K562 (cell line): ENCODE measurements around the gene RNF113B. TPM values are rescaled to one million over a fixed set of nuclear protein-coding genes. Genes with fewer than 3 reads are reported as not detected.

ENCODE experiments used
- ATAC-seq: fragments of 200-7000 bp; cut with Tn5 transposase; 3 replicates; pipeline ENCODE4 v1.9.1; 2020; ENCODE audit warnings: moderate library complexity
- BruUV-seq: library from RNA; stranded (reverse); fragments of 400-500 nt; replicated peaks from 2 replicates; lab custom pipeline; 2021; lab: Mats Ljungman, UMichigan
- CTCF ChIA-PET: fragments of 300-600 bp; formaldehyde crosslinking; extraction: SDS; loops from one replicate; lab custom pipeline; 2021; ENCODE audit warnings: low intra/inter-chr PET ratio; lab: Yijun Ruan, JAX
- POLR2A ChIA-PET: fragments of 300-600, 350-650 bp; sonication (Branson Sonifier 250); formaldehyde crosslinking; extraction: SDS; loops from one replicate; lab custom pipeline; 2021; ENCODE audit warnings: antibody characterized with exemption, inconsistent platforms; lab: Yijun Ruan, JAX
- DNase-seq, 4 experiments: peaks; one replicate each; pipeline versions ENCODE4 v3.0.0 to v3.0.0-alpha.2; 2011 to 2018; ENCODE audit warnings: low spot score in 3 of 4, mixed read lengths in 3 of 4; ENCODE audit errors: extremely low read depth in 1 of 4
- FAIRE-seq: peaks from 2 replicates; lab custom pipeline; 2011; peaks lifted over from hg19 to GRCh38; lab: Jason Lieb, UNC
- H2AFZ ChIP-seq: 2 replicates; pipeline ENCODE4 v1.6.0; 2011; ENCODE audit warnings: low read depth, low read length, control low read depth, inconsistent platforms
- H3K27ac ChIP-seq: fragments of 200-600 bp; 3 replicates; pipeline ENCODE4 v1.8.0; 2011; ENCODE audit warnings: low read depth, mild to moderate bottlenecking, control low read depth, inconsistent platforms, low read length, moderate library complexity, mixed read lengths; ENCODE audit errors: extremely low read depth
- H3K27me3 ChIP-seq, 2 experiments: fragments of 300-600 bp in 1 of 2; 2 replicates in 1 of 2; 3 replicates in 1 of 2; pipeline versions ENCODE4 v1.6.0 to v1.8.0; 2011; ENCODE audit warnings: inconsistent platforms in 2 of 2, low read length in 2 of 2, mild to moderate bottlenecking in 1 of 2, mixed read lengths in 1 of 2, moderate library complexity in 1 of 2; ENCODE audit not compliant: control insufficient read depth in 2 of 2, insufficient read depth in 2 of 2
- H3K36me3 ChIP-seq: fragments of 300-600 bp; 3 replicates; pipeline ENCODE4 v1.8.0; 2011; ENCODE audit warnings: mild to moderate bottlenecking, low read length, inconsistent platforms; ENCODE audit not compliant: control insufficient read depth, insufficient read depth
- H3K4me1 ChIP-seq, 2 experiments: fragments of 200-600 bp in 1 of 2; replicated peaks in 1 of 2; 2 replicates in 1 of 2; 3 replicates in 1 of 2; pipeline versions ENCODE4 v1.5.1 to v1.8.0; 2011; ENCODE audit warnings: inconsistent platforms in 2 of 2, low read length in 2 of 2, mild to moderate bottlenecking in 1 of 2, mixed read lengths in 1 of 2, moderate library complexity in 1 of 2; ENCODE audit not compliant: control insufficient read depth in 2 of 2, insufficient read depth in 2 of 2
- H3K4me2 ChIP-seq: 2 replicates; pipeline ENCODE4 v1.6.1; 2011; ENCODE audit warnings: low read length, control low read depth, inconsistent platforms, mixed read lengths; ENCODE audit not compliant: insufficient read depth
- H3K4me3 ChIP-seq: fragments of 200-600 bp; sonication (generic), shearing (Covaris generic); 2 replicates; pipeline ENCODE4 v1.5.1; 2016; ENCODE audit warnings: control low read depth, inconsistent platforms
- H3K79me2 ChIP-seq: fragments of 200-600 bp; 3 replicates; pipeline ENCODE4 v1.8.0; 2011; ENCODE audit warnings: low read length, inconsistent platforms; ENCODE audit not compliant: control insufficient read depth, insufficient read depth
- H3K9ac ChIP-seq, 2 experiments: 2 replicates each; pipeline versions ENCODE4 v1.6.0 to v1.6.1; 2011; ENCODE audit warnings: low read depth in 2 of 2, low read length in 2 of 2, control low read depth in 1 of 2, inconsistent platforms in 1 of 2, mild to moderate bottlenecking in 1 of 2, mixed read lengths in 1 of 2; ENCODE audit not compliant: insufficient read depth in 1 of 2
- H3K9me1 ChIP-seq: one replicate; pipeline ENCODE4 v1.6.0; 2011; ENCODE audit warnings: inconsistent platforms, mild to moderate bottlenecking, low read length, moderate library complexity; ENCODE audit not compliant: control insufficient read depth, insufficient read depth
- H3K9me3 ChIP-seq: replicated peaks from 2 replicates; pipeline ENCODE4 v1.5.1; 2011; ENCODE audit warnings: low read depth, low read length, inconsistent platforms; ENCODE audit not compliant: control insufficient read depth, insufficient read depth
- H4K20me1 ChIP-seq: replicated peaks from 2 replicates; pipeline ENCODE4 v1.6.1; 2011; ENCODE audit warnings: low read length, inconsistent platforms, mixed read lengths; ENCODE audit not compliant: control insufficient read depth, insufficient read depth
- CCAR2 ChIP-seq: fragments of 200-400 bp; formaldehyde crosslinking; IDR thresholded peaks from 2 replicates; pipeline ENCODE4 v1.6.1; 2017; ENCODE audit warnings: mild to moderate bottlenecking, low read depth, low read length
- CHD4 ChIP-seq: fragments of 200-600 bp; sonication (generic); IDR thresholded peaks from 3 replicates; pipeline ENCODE4 v1.6.1; 2012; ENCODE audit warnings: low read depth, mild to moderate bottlenecking, mixed read lengths, low read length, inconsistent platforms; ENCODE audit not compliant: insufficient read depth, insufficient replicate concordance, poor library complexity, severe bottlenecking
- FOXJ2 ChIP-seq: fragments of 200-800 bp; sonication (Bioruptor generic); IDR thresholded peaks from 2 replicates; pipeline ENCODE4 v1.6.1; 2016; ENCODE audit warnings: missing genetic modification characterization, missing compliant biosample characterization
- MAFF ChIP-seq: IDR thresholded peaks from 2 replicates; pipeline ENCODE4 v1.6.1; 2012; ENCODE audit warnings: low read length, improper control_type of control experiment
- NFRKB ChIP-seq: fragments of 450-650 bp; IDR thresholded peaks from 2 replicates; pipeline ENCODE4 v1.6.1; 2016; ENCODE audit warnings: low read depth
- PHB2 ChIP-seq: fragments of 450-650 bp; IDR thresholded peaks from 2 replicates; pipeline ENCODE4 v1.6.1; 2017; ENCODE audit warnings: low read depth
- PURB ChIP-seq: sonication (generic); formaldehyde crosslinking; IDR thresholded peaks from 2 replicates; pipeline ENCODE4 v1.9.0; 2021; ENCODE audit warnings: low read depth, mild to moderate bottlenecking, missing genetic modification reagents
- SRF ChIP-seq, 2 experiments: fragments of 250-450, 450-650 bp in 1 of 2; sonication (Bioruptor Pico) in 1 of 2; sonication (generic) in 1 of 2; formaldehyde crosslinking; IDR thresholded peaks; 2 replicates each; pipeline versions ENCODE4 v1.5.0 to v1.5.1; 2020 to 2022; ENCODE audit warnings: mild to moderate bottlenecking in 1 of 2, missing genetic modification reagents in 1 of 2
- TCF7L2 ChIP-seq: fragments of 150-350 bp; IDR thresholded peaks from 2 replicates; pipeline ENCODE4 v1.6.1; 2016; ENCODE audit warnings: low read depth, mild to moderate bottlenecking, low read length, moderate library complexity
- ZNF165 ChIP-seq: fragments of 250-450 bp; sonication (Bioruptor Pico); IDR thresholded peaks from 2 replicates; pipeline ENCODE4 v1.4.0; 2020; ENCODE audit warnings: borderline replicate concordance
- ZNF184 ChIP-seq: sonication (generic); formaldehyde crosslinking; IDR thresholded peaks from 2 replicates; pipeline ENCODE4 v1.5.0; 2020; ENCODE audit warnings: missing genetic modification reagents
- ZNF324 ChIP-seq: fragments of 250-450 bp; sonication (Bioruptor Pico); IDR thresholded peaks from 2 replicates; pipeline ENCODE4 v1.4.0; 2020; ENCODE audit warnings: mild to moderate bottlenecking
- ZSCAN32 ChIP-seq: fragments of 450-650 bp; formaldehyde crosslinking; IDR thresholded peaks from 2 replicates; pipeline ENCODE4 v1.4.0; 2020; ENCODE audit warnings: mild to moderate bottlenecking, moderate library complexity
- WGBS: fragments of 100-300 bp; shearing (Covaris generic); methylation state at CpG from one replicate; pipeline ENCODE4 v1.1.6; 2016; ENCODE audit warnings: low coverage, mixed read lengths; ENCODE audit not compliant: insufficient coverage; ENCODE audit errors: missing lambda C conversion rate; 5-methylcytosine and 5-hydroxymethylcytosine counted together
- in situ Hi-C: fragments of 300-500 bp; cut with MboI; formaldehyde crosslinking; loops from 4 replicates; pipeline ENCODE4 v1.15.0; 2018; ENCODE audit warnings: inconsistent platforms, mixed read lengths
- intact Hi-C: fragments of 100-400 bp; cut with micrococcal nuclease; formaldehyde crosslinking; loops from 2 replicates; pipeline ENCODE4 v1.14.2; 2022
- polyA plus RNA-seq, 8 experiments: library from polyadenylated mRNA; depleted of rRNA in 4 of 8; stranded (reverse) in 5 of 8; unstranded in 3 of 8; fragments of >200 nt; fragmentation: Nextera tagmentation in 2 of 8; fragmentation: Illumina TruSeq in 1 of 8; extraction: Ambion mirVana in 2 of 8; extraction: Trizol in 1 of 8; gene quantifications; 2 replicates each; pipeline versions ENCODE4 v1.2.1 to v1.2.3, GENCODE V29; 2011 to 2014; ENCODE audit warnings: inconsistent platforms in 1 of 8, missing spikeins in 1 of 8
- total RNA-seq, 7 experiments: library from RNA; depleted of rRNA in 6 of 7; stranded (reverse); fragments of >200 nt in 6 of 7; fragmentation: Illumina TruSeq in 2 of 7; extraction: Trizol in 2 of 7; gene quantifications; 2 replicates each; pipeline versions ENCODE4 v1.2.1 to v1.2.3, GENCODE V29; 2011 to 2021; ENCODE audit warnings: low replicate concordance in 1 of 7
- TF ChIP-seq, protein P1 (sequence below): fragments of 250-450 bp; sonication (Bioruptor Pico); IDR thresholded peaks from 2 replicates; pipeline ENCODE4 v1.4.0; 2020
- TF ChIP-seq, protein P2 (sequence below): fragments of 250-450 bp; sonication (Bioruptor Pico); IDR thresholded peaks from 2 replicates; pipeline ENCODE4 v1.5.0; 2021; ENCODE audit warnings: mild to moderate bottlenecking, borderline replicate concordance

Gene RNF113B
- total and polyA plus RNA-seq, 9 of the 15 experiments (the other 6 are each of a cell fraction or from before 2014, with no cell fraction given) = 0.09 TPM; not detected in 8

DNA sequence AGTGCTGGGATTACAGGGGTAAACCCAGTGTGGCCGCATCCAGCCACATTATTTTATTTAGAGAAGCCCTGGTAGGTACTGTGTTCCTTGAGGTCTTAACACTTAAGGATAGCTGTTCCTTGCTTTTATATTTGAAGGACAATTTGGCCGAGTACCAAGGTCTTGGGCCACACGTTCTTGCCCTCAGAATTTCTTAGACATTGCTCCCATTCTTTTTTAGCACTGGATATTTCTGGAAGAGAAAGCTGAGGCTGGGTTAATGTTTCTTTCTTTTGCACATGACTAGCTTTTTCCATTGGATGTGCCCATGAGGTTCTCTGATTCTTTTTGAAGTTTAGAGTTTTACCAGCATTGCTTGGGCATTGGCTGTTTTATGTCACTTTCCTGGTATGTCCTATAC, 5.5 kb upstream of the RNF113B start (continued):
- no peak for TF ChIP-seq SRF (CRISPR knock-in tag; IDR thresholded peaks at IDR 0.05)
- TF ChIP-seq, protein P1, sequence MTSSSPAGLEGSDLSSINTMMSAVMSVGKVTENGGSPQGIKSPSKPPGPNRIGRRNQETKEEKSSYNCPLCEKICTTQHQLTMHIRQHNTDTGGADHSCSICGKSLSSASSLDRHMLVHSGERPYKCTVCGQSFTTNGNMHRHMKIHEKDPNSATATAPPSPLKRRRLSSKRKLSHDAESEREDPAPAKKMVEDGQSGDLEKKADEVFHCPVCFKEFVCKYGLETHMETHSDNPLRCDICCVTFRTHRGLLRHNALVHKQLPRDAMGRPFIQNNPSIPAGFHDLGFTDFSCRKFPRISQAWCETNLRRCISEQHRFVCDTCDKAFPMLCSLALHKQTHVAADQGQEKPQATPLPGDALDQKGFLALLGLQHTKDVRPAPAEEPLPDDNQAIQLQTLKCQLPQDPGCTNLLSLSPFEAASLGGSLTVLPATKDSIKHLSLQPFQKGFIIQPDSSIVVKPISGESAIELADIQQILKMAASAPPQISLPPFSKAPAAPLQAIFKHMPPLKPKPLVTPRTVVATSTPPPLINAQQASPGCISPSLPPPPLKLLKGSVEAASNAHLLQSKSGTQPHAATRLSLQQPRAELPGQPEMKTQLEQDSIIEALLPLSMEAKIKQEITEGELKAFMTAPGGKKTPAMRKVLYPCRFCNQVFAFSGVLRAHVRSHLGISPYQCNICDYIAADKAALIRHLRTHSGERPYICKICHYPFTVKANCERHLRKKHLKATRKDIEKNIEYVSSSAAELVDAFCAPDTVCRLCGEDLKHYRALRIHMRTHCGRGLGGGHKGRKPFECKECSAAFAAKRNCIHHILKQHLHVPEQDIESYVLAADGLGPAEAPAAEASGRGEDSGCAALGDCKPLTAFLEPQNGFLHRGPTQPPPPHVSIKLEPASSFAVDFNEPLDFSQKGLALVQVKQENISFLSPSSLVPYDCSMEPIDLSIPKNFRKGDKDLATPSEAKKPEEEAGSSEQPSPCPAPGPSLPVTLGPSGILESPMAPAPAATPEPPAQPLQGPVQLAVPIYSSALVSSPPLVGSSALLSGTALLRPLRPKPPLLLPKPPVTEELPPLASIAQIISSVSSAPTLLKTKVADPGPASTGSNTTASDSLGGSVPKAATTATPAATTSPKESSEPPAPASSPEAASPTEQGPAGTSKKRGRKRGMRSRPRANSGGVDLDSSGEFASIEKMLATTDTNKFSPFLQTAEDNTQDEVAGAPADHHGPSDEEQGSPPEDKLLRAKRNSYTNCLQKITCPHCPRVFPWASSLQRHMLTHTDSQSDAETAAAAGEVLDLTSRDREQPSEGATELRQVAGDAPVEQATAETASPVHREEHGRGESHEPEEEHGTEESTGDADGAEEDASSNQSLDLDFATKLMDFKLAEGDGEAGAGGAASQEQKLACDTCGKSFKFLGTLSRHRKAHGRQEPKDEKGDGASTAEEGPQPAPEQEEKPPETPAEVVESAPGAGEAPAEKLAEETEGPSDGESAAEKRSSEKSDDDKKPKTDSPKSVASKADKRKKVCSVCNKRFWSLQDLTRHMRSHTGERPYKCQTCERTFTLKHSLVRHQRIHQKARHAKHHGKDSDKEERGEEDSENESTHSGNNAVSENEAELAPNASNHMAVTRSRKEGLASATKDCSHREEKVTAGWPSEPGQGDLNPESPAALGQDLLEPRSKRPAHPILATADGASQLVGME = no peak

DNA sequence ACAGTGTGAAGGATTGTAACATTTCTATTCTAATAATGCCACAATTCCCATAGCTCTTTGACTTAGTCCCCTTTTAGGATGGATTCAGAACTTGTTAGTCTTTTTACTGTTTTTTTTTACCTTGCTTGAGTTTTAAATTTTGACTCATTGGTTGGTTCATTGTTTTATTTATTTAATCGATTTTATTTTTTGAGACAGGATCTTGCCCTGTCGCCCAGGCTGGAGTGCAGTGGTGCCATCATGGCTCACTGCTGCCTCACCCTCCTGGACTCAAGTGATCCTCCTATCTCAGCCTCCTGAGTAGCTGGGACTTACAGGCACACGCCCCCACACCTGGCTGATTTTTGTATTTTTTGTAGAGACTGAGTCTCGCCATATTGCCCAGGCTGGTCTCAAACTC, 5.1 kb upstream of the RNF113B start:
- Histone ChIP-seq H3K79me2 (no peaks in the 10 kb centered on the region), H3K9ac (no peak overlapping the region), H3K4me3 (no peak overlapping the region), H3K27me3 (peaks cover 0 to 7% of the 10 kb centered on the region in 2 experiments; a peak in 3 of 5 replicates), H3K36me3 (no peaks in the 10 kb centered on the region), H2AFZ (no peak overlapping the region), H4K20me1 (no peaks in the 10 kb centered on the region), H3K9me3 (no peaks in the 10 kb centered on the region), H3K27ac (no peak overlapping the region), H3K4me1 (no peaks in the 10 kb centered on the region; a peak in 1 of 5 replicates), H3K4me2 (no peak overlapping the region), H3K9me1 (no peaks in the 10 kb centered on the region)
- POLR2A ChIA-PET = interaction anchor here (0.7 kb wide), 1 partner anchor 83 kb away, joined by 3 read pairs; no protein-coding TSS in a partner anchor
- WGBS = 0% methylated on average over 4 of the region's 4 CpGs
- CTCF ChIA-PET = no interaction called here
- DNase-seq = no peak
- ATAC-seq = no peak
- in situ Hi-C loops (no loop called here), intact Hi-C loops (no loop called here)
- FAIRE-seq = no peak
- BruUV-seq = no TSS peak
- TF ChIP-seq, protein P2, sequence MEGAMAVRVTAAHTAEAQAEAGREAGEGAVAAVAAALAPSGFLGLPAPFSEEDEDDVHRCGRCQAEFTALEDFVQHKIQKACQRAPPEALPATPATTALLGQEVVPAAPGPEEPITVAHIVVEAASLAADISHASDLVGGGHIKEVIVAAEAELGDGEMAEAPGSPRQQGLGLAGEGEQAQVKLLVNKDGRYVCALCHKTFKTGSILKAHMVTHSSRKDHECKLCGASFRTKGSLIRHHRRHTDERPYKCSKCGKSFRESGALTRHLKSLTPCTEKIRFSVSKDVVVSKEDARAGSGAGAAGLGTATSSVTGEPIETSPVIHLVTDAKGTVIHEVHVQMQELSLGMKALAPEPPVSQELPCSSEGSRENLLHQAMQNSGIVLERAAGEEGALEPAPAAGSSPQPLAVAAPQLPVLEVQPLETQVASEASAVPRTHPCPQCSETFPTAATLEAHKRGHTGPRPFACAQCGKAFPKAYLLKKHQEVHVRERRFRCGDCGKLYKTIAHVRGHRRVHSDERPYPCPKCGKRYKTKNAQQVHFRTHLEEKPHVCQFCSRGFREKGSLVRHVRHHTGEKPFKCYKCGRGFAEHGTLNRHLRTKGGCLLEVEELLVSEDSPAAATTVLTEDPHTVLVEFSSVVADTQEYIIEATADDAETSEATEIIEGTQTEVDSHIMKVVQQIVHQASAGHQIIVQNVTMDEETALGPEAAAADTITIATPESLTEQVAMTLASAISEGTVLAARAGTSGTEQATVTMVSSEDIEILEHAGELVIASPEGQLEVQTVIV (CRISPR knock-in tag) = no peak
- TF ChIP-seq MAFF = no peak
- TF ChIP-seq ZSCAN32 (CRISPR knock-in tag) = no peak
- TF ChIP-seq TCF7L2 = no peak
- no peak for TF ChIP-seq PURB
- TF ChIP-seq CCAR2 = no peak
- TF ChIP-seq ZNF165 (CRISPR knock-in tag) = no peak
- TF ChIP-seq PHB2 = no peak
- TF ChIP-seq ZNF324 (CRISPR knock-in tag) = no peak
- TF ChIP-seq ZNF184 = no peak
- TF ChIP-seq NFRKB = no peak
- no peak for TF ChIP-seq FOXJ2 (tag)
- TF ChIP-seq CHD4 = no peak
